ENCODE results near the gene KRTAP5-5. TPM values are rescaled to one million over a fixed set of nuclear protein-coding genes. Genes with fewer than 3 reads are reported as not detected.

Gene KRTAP5-5
- total and polyA plus RNA-seq, 2 of the 13 experiments (the other 11 are each of a cell fraction or from before 2014, with no cell fraction given), result not detected

GRCh38 chr11:1667906-1668305 lies 38.3 kb downstream of the KRTAP5-5 start (continued):
- TF ChIP-seq ZBTB10 (CRISPR knock-in tag; IDR thresholded peaks at IDR 0.05; ENCODE audit: borderline replicate concordance) (no peak), HNRNPK (IDR thresholded peaks at IDR 0.05; ENCODE audit: low read depth, low read length, poor library complexity, severe bottlenecking) (no peak), NFIB (CRISPR knock-in tag; IDR thresholded peaks at IDR 0.05; ENCODE audit: borderline replicate concordance) (no peak), FOXA1 (IDR thresholded peaks at IDR 0.05) (no peak), FOXA1 (CRISPR knock-in tag; IDR thresholded peaks at IDR 0.05) (peak; percentile 42; the same call in 1 of the 2 replicates), ZBTB4 (CRISPR knock-in tag; IDR thresholded peaks at IDR 0.05; ENCODE audit: borderline replicate concordance) (peak; percentile 90; the same call in 1 of the 2 replicates), ISX (CRISPR knock-in tag; conservative IDR thresholded peaks at IDR 0.05) (no peak), ZMAT5 (CRISPR knock-in tag; IDR thresholded peaks at IDR 0.05; ENCODE audit: borderline replicate concordance, low read depth) (no peak), REL (CRISPR knock-in tag; conservative IDR thresholded peaks at IDR 0.05) (no peak)
